HG02884 (cell line): Measurements from ENCODE around the gene CLEC16A.

Experiments
- ATAC-seq: cut with Tn5 transposase; IDR thresholded peaks from one replicate; pipeline ENCODE4 v1.9.1; 2021; ENCODE audit warnings: mild to moderate bottlenecking, moderate library complexity; ENCODE audit not compliant: unreplicated experiment

CLEC16A gene

GRCh38 chr16:11076259-11077018 lies 132.1 kb downstream of the CLEC16A start:
- ATAC-seq = peak; percentile 58

DNA sequence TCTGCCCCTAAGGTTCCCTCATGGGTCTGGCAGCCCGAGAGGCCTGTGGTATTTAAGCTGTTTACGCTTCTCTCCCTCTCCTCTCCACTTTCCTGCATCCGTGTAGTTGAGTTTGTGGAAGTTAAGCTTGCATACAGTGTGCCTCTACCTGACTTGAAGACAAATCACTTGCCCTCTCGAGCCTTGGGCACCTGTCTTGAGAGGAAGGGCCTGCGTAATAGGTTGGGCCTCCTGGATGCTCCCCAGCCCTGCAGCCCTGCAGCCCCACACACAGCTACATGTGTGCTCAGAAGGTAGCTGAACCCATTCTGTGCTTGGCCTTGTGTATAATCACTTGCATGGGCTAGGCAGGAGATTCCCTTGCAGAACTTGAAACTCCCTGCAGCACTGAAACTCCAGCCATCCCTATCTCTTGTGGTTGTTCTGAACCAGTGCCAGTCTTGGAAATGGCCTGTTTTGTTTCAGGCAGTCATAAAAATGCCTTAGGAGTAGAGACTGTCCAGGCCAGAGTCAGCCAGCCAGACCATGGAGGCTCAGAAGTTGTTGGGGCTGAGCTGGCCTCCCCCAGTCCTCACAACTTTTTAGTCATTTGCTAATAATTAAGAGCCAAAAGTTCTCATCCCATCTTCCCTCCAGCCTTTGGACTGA lies 134.6 kb downstream of the CLEC16A start:
- ATAC-seq = no peak

DNA sequence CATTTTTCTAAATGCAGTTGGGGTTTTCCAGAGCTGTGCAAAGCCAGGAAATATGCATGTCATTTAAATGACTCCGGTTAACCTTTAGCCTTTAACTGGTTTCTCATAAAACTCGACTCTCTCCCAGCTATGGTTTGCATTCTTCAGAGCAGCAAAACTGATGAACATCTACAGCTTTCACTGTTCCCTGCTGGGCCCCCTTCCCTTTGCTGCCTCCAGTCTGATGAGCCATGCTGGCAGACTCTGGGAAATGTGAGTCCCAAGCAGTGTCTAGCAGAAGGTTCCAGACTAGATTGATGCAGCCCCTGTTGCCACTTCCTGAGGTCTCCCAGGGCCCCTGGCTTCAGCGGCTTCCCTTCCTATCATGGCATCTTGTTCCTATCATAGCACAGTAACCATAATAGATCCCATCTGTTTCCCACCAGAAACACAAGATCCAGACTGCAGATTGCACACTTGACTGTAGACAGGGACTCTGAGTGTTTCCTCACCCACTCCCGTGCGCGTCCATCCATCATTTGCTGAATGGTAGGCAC lies 135.4 kb downstream of the CLEC16A start:
- ATAC-seq = no peak

- no peak for ATAC-seq
Observed at GRCh38 chr16:11080327-11080967, 136.1 kb downstream of the CLEC16A start.

DNA sequence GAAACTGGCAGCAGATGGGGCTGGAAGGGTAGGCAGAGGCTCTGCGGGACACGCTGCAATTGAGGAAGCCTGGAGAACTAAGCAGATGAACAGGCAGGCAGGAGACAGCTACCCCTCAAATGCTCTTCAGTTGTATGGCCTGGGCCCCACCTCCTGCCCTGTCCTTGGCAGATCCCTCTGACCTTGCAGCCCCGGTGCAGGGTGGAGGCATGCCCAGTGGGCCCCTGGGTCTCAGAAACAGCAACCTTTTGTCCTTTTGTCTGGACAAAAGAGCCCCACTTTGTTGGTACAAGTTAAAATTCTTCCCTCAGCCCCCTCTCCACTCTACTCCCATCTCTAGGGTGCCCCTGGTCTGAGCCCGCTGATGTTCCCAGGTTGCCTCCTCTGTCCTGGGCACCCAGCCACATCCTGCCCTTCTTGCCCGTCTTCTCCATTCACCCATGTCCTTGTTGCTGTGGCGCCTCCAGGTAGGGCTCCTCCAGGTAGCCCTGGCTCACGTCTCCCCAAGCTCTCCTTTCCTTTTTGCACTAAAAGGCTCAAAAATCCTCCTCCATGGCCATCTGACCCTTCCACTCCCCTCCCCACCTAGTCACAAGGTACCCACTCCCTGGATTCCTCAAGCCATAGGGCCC lies 136.8 kb downstream of the CLEC16A start:
- no peak for ATAC-seq

DNA sequence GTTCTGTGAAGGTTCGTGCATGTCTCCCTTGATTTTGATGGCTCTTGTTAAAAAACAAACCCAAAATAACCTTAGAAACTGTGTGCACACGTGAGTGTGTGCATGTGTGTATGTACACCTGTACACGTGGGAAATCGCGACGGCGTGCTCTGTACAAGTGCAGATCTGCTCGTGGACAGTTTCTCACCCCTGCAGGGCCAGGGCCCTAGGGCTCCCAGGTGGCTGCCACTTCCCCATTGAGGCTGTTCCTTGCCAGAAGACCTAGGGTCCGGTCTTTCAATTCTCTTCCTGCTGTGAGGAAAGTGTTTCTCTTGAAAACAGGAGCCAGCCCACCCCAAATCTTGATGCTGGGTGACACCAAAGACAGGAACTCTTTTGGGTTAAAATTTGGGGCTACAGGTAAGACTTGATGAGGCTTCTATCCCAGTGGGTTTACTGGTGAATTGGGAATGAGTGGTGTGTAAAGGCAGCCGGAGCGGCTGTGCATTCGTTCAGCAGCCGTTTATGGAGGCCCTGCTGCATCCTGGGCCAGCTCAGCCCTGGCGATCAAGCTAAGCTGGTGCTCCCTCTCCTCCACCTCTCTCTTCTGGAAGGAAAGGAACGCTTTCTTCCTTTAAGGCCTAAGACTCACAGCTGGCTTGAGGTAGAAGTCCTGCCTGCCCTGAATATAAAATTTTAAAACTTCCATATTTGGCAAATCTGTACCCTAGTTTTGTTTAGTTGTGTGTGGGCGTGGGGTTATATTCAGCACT lies 137.9 kb downstream of the CLEC16A start:
- no peak for ATAC-seq

- no peak for ATAC-seq
Observed at GRCh38 chr16:11082860-11083388, 138.6 kb downstream of the CLEC16A start.

- ATAC-seq = no peak
Observed at GRCh38 chr16:11084484-11084875, 140.1 kb downstream of the CLEC16A start.

GRCh38 chr16:11084876-11085485 lies 140.6 kb downstream of the CLEC16A start:
- no peak for ATAC-seq

DNA sequence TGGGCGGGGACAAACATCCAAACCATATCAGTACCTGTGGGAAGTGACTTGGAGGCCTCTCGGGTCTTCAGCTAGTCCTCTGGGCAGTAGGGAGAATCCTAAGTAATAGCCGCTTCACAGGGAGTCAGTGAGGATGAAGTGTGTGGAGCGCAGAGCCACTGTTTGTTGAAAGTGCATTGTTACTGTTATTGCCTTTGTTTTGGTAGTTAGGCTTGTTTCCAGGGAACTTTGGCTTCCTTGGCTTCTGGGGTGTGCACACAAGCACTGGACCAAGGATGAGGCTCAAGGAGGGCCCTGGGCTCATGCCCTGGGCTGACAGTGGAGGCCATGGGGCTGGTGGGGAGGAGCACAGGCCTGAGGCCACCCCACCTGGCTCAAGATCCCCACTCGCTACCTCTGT lies 141.6 kb downstream of the CLEC16A start:
- ATAC-seq = no peak

DNA sequence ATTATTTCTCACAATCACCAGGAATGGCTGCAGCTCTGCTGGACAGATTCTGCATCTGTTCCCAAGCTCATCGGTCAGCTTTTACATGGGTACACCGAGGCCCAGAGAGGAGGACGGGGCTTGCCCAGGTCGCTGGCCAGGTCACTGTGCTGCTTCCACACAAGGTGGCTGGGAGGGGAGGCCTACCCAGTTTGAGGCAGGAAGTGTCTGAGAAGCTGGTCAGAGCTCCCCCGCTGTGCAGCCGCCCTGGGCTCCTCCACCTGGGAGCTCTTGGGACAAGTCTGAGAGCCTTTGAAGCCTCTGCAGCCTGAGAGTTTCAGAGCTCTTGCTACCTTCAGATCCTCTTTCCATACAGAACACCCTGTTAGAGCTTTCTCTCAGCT lies 143.3 kb downstream of the CLEC16A start:
- no peak for ATAC-seq

- ATAC-seq = no peak
Observed at GRCh38 chr16:11088074-11088730, 143.8 kb downstream of the CLEC16A start.

- ATAC-seq = no peak
Observed at GRCh38 chr16:11088831-11089230, 144.5 kb downstream of the CLEC16A start.

DNA sequence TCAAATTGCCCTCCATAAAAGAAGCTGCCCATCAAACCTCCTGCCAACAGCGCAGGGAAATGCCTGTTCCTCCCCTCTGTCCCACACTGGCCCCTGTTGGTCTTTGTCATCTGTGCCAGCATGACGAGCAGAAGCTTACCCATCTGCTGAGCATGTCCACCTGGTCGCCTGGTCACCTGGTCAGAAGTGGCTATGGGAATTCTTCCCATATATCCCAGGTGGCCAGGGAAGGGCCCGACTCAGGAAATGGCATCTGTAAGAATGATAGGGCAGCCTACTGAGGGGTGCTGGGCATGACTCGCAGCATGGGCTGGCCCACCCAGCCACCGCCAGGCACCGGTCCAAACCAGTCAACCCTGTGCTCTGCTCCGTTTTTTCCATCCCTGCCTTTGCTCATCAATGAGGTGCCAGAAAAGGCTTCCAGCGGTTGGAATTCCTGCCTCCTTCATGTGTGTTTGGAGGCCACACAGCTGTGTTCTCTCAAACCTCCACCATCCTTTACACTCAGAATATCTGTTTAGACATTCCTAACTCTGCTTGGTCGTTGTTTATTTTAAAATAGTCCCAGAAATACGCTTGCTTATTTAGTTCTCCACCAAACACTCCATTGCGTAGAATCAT lies 145.2 kb downstream of the CLEC16A start:
- no peak for ATAC-seq

GRCh38 chr16:11090232-11090631 lies 145.9 kb downstream of the CLEC16A start:
- no peak for ATAC-seq

GRCh38 chr16:11091021-11091785 lies 146.8 kb downstream of the CLEC16A start:
- no peak for ATAC-seq

DNA sequence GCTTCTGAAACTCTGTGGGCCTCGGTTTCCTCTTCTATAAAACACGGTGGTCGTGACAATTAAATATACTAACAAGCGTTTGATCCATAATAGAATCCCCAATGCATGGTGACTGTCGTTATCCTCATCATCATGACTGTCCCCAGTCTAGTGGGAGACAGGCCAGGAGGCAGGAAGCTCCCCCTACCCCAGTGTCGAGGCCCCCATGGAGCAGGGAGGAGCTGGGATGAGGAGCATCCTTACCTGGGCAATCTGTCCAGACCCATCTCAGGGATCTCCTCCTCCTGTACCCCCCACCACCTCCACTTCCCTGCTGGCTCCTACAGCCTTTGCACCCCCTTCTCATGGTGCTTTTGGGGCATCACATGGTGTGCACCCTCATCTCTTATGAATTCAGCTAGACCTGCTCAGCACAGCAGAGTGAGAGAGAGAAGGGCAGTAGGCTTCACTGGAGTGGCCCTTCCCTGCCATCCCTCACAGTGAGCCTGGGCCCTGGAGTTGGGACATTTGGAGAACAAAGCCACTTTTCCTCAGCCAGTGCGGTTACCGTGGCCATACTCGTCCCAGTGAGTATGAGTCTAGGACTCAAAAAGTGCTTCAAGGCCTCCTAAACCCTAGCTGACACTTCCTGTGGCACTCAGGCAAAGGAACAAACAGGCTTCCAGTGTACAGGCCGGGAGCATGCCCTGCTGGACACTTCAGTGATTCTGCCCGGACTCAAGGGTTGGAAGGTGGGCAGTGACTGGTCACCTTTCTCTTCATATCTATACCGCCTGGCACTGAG lies 148.6 kb downstream of the CLEC16A start:
- no peak for ATAC-seq
